Left lung (tissue), 10 donors: Measurements from ENCODE around the gene CHRNA9. TPM values are rescaled to one million over a fixed set of nuclear protein-coding genes. Genes with fewer than 3 reads are reported as not detected.
"Not testable (repeated sequence)": the region's sequence is repeated elsewhere in the genome, so short reads cannot be mapped to it uniquely, and the experiment has no call there.

Experiments
- ATAC-seq: fragments of 200-7000 bp; cut with Tn5 transposase; one replicate; pipeline ENCODE4 v1.9.1; 2020; ENCODE audit warnings: moderate library complexity
- DNase-seq, 4 donors: peaks; one replicate each; pipeline ENCODE4 v3.0.0-alpha.2; 2013 to 2020
- H3K27ac ChIP-seq, 2 donors: fragments of 200-600 bp; sonication (generic) in 1 of 2; one replicate each; pipeline versions ENCODE4 v1.5.0 to v1.8.0; 2020 to 2021
- H3K27me3 ChIP-seq, 2 donors: fragments of 200-600 bp; sonication (generic) in 1 of 2; one replicate each; pipeline versions ENCODE4 v1.5.0 to v1.8.0; 2020 to 2021
- H3K36me3 ChIP-seq, 2 donors: fragments of 200-600 bp; sonication (generic) in 1 of 2; one replicate each; pipeline versions ENCODE4 v1.5.0 to v1.8.0; 2020 to 2021
- H3K4me1 ChIP-seq, 2 donors: fragments of 200-600 bp; one replicate each; pipeline ENCODE4 v1.8.0; 2021
- H3K4me3 ChIP-seq, 2 donors: fragments of 200-600 bp; sonication (generic) in 1 of 2; one replicate each; pipeline versions ENCODE4 v1.5.0 to v1.8.0; 2020 to 2021; ENCODE audit warnings: mild to moderate bottlenecking in 1 of 2
- H3K9me3 ChIP-seq, 2 donors: fragments of 200-600 bp; sonication (generic) in 1 of 2; one replicate each; pipeline versions ENCODE4 v1.5.0 to v1.8.0; 2020 to 2021
- intact Hi-C, 2 donors: fragments of 100-400 bp; cut with DNase I; formaldehyde crosslinking; loops; one replicate each; pipeline versions ENCODE4 v1.11.2 to v1.14.2; 2022
- polyA plus RNA-seq, 6 donors: library from polyadenylated mRNA; unstranded; fragments of 120-200 nt; gene quantifications; one replicate each; pipeline ENCODE4 v1.2.1, GENCODE V29; 2013; ENCODE audit not compliant: insufficient read length in 6 of 6
- total RNA-seq, 2 donors: library from RNA; stranded (reverse); fragmentation: NEBNext Ultra II Directional; extraction: Animal tissue kit (Norgen Biotek cat#: 25700); gene quantifications; one replicate each; pipeline ENCODE4 v1.2.1, GENCODE V29; 2021
- TF ChIP-seq, protein P1 (sequence below), 2 donors: fragments of 200-600 bp; sonication (generic) in 1 of 2; IDR thresholded peaks; one replicate each; pipeline versions ENCODE4 v1.5.0 to v1.8.0; 2021; ENCODE audit warnings: antibody characterized with exemption in 2 of 2
- donor health status: DM: no; HTN: yes; CAD: no.
- donor health status: DM: no; HTN: no; CAD: no.

Gene CHRNA9
- total and polyA plus RNA-seq, 8 donors = not detected

DNA sequence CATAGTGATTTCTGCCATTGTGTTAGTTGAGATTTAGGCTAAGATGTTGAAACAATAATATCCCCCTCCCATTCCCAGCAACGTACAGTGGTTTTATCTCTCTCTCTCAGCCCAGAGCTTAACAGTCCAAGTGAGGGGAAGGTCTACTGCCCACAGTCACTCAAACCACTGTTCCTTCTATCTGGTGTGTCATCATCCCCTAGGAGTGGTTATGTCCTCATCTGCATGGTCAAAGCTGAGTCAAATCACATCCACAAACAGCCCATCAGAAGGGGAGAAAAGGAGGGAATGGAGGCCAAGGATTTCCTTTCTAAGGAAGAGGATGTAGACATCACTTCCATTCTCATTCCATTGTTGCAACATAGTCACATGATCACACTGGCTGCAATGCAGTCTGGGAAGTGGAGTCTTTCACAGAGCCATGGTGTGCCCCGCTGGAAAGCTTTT lies 42.8 kb upstream of the CHRNA9 start:
- ATAC-seq = peak; percentile 35
- no peaks in the 10 kb centered on the region for H3K27me3 ChIP-seq
- DNase-seq = no peak
- H3K4me3 ChIP-seq = no peak overlapping the region
- TF ChIP-seq, protein P1, sequence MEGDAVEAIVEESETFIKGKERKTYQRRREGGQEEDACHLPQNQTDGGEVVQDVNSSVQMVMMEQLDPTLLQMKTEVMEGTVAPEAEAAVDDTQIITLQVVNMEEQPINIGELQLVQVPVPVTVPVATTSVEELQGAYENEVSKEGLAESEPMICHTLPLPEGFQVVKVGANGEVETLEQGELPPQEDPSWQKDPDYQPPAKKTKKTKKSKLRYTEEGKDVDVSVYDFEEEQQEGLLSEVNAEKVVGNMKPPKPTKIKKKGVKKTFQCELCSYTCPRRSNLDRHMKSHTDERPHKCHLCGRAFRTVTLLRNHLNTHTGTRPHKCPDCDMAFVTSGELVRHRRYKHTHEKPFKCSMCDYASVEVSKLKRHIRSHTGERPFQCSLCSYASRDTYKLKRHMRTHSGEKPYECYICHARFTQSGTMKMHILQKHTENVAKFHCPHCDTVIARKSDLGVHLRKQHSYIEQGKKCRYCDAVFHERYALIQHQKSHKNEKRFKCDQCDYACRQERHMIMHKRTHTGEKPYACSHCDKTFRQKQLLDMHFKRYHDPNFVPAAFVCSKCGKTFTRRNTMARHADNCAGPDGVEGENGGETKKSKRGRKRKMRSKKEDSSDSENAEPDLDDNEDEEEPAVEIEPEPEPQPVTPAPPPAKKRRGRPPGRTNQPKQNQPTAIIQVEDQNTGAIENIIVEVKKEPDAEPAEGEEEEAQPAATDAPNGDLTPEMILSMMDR (IDR thresholded peaks at IDR 0.05) = no peak
- H3K27ac ChIP-seq = no peak overlapping the region
- intact Hi-C loops = no loop called here
- H3K36me3 ChIP-seq = no peaks in the 10 kb centered on the region
- no peaks in the 10 kb centered on the region for H3K9me3 ChIP-seq
- peaks cover 0 to 14% of the 10 kb centered on the region in 2 donors for H3K4me1 ChIP-seq

DNA sequence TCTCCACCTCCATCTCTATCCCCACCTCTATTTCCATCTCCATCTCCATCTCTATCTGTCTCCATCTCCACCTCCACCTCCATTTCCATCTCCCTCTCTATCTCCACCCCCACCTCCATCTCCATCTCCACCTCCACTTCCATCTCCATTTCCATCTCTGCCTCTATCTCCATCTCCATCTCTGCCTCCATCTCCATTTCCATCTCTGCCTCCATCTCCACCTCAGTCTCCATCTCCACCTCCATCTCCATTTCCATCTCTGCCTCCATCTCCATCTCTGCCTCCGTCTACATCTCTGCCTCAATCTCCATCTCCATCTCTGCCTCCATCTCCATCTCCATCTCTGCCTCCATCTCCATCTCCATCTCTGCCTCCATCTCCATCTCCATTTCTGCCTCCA lies 40.8 kb upstream of the CHRNA9 start:
- intact Hi-C loops = no loop called here
- ATAC-seq = no peak
- Histone ChIP-seq H3K27me3 (no peaks in the 10 kb centered on the region), H3K27ac (no peak overlapping the region), H3K36me3 (no peaks in the 10 kb centered on the region), H3K4me1 (peaks cover 0 to 20% of the 10 kb centered on the region in 2 donors), H3K9me3 (no peaks in the 10 kb centered on the region), H3K4me3 (no peak overlapping the region)
- TF ChIP-seq, protein P1 (IDR thresholded peaks at IDR 0.05) = no peak
- DNase-seq = no peak

DNA sequence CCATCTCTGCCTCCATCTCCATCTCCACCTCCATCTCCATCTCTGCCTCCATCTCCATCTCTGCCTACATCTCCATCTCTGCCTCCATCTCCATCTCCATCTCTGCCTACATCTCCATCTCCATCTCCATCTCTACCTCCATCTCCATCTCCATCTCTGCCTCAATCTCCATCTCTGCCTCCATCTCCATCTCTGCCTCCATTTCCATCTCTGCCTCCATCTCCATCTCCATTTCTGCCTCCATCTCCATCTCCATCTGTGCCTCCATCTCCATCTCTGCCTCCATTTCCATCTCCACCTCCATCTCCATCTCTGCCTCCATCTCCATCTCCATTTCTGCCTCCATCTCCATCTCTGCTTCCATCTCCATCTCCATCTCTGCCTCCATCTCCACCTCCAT lies 40.1 kb upstream of the CHRNA9 start:
- H3K27me3 ChIP-seq, H3K36me3 ChIP-seq, H3K4me3 ChIP-seq, H3K9me3 ChIP-seq, intact Hi-C loops, H3K27ac ChIP-seq, DNase-seq, ATAC-seq: not testable (repeated sequence)
- H3K4me1 ChIP-seq = peaks cover 0 to 13% of the 10 kb centered on the region in 2 donors

DNA sequence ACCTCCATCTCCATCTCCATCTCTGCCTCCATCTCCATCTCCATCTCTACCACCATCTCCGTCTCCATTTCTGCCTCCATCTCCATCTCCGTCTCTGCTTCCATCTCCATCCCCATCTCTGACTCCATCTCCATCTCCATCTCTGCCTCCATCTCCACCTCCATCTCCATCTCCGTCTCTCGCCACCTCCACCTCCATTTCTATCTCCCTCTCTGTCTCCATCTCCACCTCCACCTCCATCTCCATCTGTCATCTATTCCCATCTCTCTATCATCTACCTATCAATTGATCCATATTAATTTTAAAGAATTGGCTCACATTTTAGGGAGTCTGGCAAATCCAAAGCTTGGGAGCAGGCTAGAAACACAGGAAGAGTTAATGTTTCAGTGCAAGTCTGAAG lies 39.6 kb upstream of the CHRNA9 start:
- Histone ChIP-seq H3K4me1 (peaks cover 0 to 13% of the 10 kb centered on the region in 2 donors), H3K27ac (no peak overlapping the region), H3K4me3 (no peak overlapping the region), H3K36me3 (no peaks in the 10 kb centered on the region), H3K27me3 (no peaks in the 10 kb centered on the region), H3K9me3 (no peaks in the 10 kb centered on the region)
- no peak for DNase-seq
- TF ChIP-seq, protein P1 (IDR thresholded peaks at IDR 0.05) = no peak
- ATAC-seq = no peak
- intact Hi-C loops = no loop called here

DNA sequence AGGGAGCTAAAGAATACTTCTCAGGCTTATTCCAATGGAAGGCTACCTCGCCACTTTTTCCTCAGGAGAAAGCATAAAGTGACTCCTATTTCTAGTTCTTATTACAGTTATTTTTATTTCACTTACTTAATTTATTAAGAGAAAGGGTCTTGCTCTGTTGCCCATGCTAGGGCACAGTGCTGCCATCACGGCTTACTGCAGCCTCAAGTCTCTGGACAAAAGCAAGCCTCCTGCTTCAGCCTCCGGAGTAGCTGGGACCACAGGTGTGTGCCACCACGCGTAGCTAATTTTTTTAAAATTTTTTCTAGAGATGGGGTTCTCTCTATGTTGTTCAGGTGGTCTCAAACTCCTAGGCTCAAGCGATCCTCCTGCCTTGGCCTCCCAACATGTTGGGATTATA lies 36.0 kb upstream of the CHRNA9 start:
- no peak overlapping the region for H3K27ac ChIP-seq

More for the DNA sequence above, 36.0 kb upstream of the CHRNA9 start:
- no peaks in the 10 kb centered on the region for H3K9me3 ChIP-seq
- H3K36me3 ChIP-seq = no peaks in the 10 kb centered on the region
- TF ChIP-seq, protein P1 (IDR thresholded peaks at IDR 0.05) = no peak
- H3K27me3 ChIP-seq = no peaks in the 10 kb centered on the region
- ATAC-seq (no peak), DNase-seq (no peak)
- intact Hi-C loops = no loop called here
- peaks cover 0 to 13% of the 10 kb centered on the region in 2 donors for H3K4me1 ChIP-seq
- H3K4me3 ChIP-seq = no peak overlapping the region
